IPS-18a (cell line): ENCODE data around the gene BHLHE40.

Experiments used
- H3K27ac ChIP-seq: one replicate; pipeline ENCODE4 v1.5.1; 2013; ENCODE audit warnings: low read length
- H3K27me3 ChIP-seq: one replicate; pipeline ENCODE4 v1.6.1; 2013; ENCODE audit warnings: mild to moderate bottlenecking, low read length; ENCODE audit not compliant: control insufficient read depth, insufficient read depth
- H3K36me3 ChIP-seq: one replicate; pipeline ENCODE4 v1.6.1; 2013; ENCODE audit warnings: low read depth, low read length; ENCODE audit not compliant: control insufficient read depth
- H3K4me1 ChIP-seq: one replicate; pipeline ENCODE4 v1.6.1; 2013; ENCODE audit warnings: low read depth, low read length; ENCODE audit not compliant: control insufficient read depth
- H3K4me3 ChIP-seq: one replicate; pipeline ENCODE4 v1.5.1; 2013; ENCODE audit warnings: low read length
- H3K9ac ChIP-seq: one replicate; pipeline ENCODE4 v1.6.1; 2013; ENCODE audit warnings: mild to moderate bottlenecking, low read length, moderate library complexity
- H3K9me3 ChIP-seq: one replicate; pipeline ENCODE4 v1.6.1; 2013; ENCODE audit warnings: low read depth, low read length; ENCODE audit not compliant: control insufficient read depth

BHLHE40 gene

DNA sequence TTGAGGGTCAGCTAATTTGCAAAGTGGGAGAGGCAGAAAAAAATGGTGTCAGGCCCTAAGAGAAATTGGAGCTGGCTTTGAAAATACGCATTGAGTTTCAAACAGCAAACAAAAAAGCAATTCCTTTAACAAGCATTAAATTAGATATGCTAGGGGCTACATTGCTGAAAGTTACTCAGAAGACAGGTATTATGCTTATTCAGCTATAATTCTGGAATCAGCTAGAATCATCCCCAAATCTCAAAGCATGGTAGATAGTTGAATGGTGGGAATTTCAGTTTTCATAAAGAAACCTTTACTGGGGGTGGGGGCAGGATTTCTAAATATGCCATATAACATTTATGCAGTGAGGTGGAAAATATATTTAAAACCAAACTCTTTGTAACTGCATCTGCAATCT is 50.5 kb downstream of the BHLHE40 start:
- H3K4me3 ChIP-seq: no peak overlapping the region
- H3K4me1 ChIP-seq: peaks cover 5% of the 10 kb centered on the region
- no peaks in the 10 kb centered on the region for H3K27me3 ChIP-seq
- H3K36me3 ChIP-seq: no peaks in the 10 kb centered on the region
- H3K27ac ChIP-seq: no peak overlapping the region
- H3K9ac ChIP-seq: no peak overlapping the region
- H3K9me3 ChIP-seq: no peaks in the 10 kb centered on the region

- Histone ChIP-seq H3K9ac (no peak overlapping the region), H3K9me3 (no peaks in the 10 kb centered on the region), H3K36me3 (no peaks in the 10 kb centered on the region), H3K27ac (no peak overlapping the region), H3K4me1 (peaks cover 5% of the 10 kb centered on the region), H3K27me3 (no peaks in the 10 kb centered on the region), H3K4me3 (no peak overlapping the region)
Observed at GRCh38 chr3:5030152-5030551, 50.9 kb downstream of the BHLHE40 start.

GRCh38 chr3:5032844-5033243 is 53.6 kb downstream of the BHLHE40 start:
- Histone ChIP-seq H3K9ac (no peak overlapping the region), H3K9me3 (no peaks in the 10 kb centered on the region), H3K4me1 (no peaks in the 10 kb centered on the region), H3K27ac (no peak overlapping the region), H3K36me3 (no peaks in the 10 kb centered on the region), H3K27me3 (no peaks in the 10 kb centered on the region), H3K4me3 (no peak overlapping the region)
